ENCODE results near the gene PPP4R4.

- TF ChIP-seq EZH2phosphoT487 (IDR thresholded peaks at IDR 0.05; ENCODE audit: unreplicated experiment), result no peak
- no peak for TF ChIP-seq CTCF (conservative IDR thresholded peaks at IDR 0.05; ENCODE audit: low read depth in 2 of 2)
- no peak for TF ChIP-seq POLR2AphosphoS5 (IDR thresholded peaks at IDR 0.05; ENCODE audit: low read depth)
These were observed 117.9 kb downstream of the PPP4R4 start for GRCh38 chr14:94291906-94292525.

All from GM23338 (cell line).